Measurements from ENCODE around the gene WDR4.

DNA sequence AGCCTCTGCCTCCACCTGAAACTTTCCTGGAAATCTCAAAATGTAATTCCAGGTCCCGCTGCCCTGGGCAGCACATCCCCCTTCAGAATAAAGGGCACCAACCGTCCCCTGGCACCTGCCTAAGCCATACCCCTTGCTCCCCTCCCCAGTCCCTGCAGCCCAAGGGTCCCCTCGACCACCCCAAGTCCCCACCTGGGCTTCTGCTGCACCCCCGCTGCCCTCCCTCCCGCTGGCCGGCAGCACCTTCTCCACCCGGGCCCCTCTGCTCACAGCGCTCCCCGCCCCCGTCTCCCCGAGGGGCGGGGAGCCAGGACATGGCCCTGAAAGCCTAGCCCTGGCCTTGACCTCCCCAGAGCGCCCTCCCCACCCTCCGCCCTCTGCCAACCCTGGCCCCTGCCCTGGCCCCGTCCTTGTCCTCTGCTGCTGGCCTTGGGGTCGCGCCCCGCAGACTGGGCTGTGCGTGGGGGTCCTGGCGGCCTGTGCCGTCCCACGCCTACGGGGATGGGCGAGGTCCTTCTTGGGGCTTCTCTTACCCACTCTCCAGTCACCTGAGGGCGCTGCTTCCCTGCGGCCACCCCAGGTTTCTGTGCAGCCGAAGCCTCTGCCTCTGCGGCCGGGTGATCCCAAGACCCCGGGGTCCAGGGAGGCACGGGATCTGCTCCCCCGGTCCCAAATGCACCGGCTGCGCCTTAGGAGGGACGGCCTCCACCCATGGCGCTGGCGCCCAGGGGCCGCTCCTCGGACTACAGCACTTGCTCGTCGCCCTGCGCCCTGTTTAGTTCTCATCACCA lies 41.7 kb downstream of the WDR4 start:
- TF ChIP-seq, protein P1, sequence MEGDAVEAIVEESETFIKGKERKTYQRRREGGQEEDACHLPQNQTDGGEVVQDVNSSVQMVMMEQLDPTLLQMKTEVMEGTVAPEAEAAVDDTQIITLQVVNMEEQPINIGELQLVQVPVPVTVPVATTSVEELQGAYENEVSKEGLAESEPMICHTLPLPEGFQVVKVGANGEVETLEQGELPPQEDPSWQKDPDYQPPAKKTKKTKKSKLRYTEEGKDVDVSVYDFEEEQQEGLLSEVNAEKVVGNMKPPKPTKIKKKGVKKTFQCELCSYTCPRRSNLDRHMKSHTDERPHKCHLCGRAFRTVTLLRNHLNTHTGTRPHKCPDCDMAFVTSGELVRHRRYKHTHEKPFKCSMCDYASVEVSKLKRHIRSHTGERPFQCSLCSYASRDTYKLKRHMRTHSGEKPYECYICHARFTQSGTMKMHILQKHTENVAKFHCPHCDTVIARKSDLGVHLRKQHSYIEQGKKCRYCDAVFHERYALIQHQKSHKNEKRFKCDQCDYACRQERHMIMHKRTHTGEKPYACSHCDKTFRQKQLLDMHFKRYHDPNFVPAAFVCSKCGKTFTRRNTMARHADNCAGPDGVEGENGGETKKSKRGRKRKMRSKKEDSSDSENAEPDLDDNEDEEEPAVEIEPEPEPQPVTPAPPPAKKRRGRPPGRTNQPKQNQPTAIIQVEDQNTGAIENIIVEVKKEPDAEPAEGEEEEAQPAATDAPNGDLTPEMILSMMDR (IDR thresholded peaks at IDR 0.05) = no peak
- TF ChIP-seq EZH2 (IDR thresholded peaks at IDR 0.05) = no peak
